GM12865 (cell line): ENCODE data around the gene ERC1.

Source experiments
- DNase-seq: peaks from one replicate; pipeline ENCODE4 v3.0.0; 2010; ENCODE audit warnings: low read depth
- H3K4me3 ChIP-seq: 2 replicates; pipeline ENCODE4 v1.5.1; 2011; ENCODE audit warnings: mild to moderate bottlenecking, low read depth, low read length, control low read depth
- TF ChIP-seq, protein P1 (sequence below): IDR thresholded peaks from 2 replicates; pipeline ENCODE4 v1.5.1; 2011; ENCODE audit warnings: low read length, control low read depth, low read depth, inconsistent platforms; ENCODE audit not compliant: insufficient read depth; ENCODE audit errors: missing control alignments

ERC1 gene

DNA sequence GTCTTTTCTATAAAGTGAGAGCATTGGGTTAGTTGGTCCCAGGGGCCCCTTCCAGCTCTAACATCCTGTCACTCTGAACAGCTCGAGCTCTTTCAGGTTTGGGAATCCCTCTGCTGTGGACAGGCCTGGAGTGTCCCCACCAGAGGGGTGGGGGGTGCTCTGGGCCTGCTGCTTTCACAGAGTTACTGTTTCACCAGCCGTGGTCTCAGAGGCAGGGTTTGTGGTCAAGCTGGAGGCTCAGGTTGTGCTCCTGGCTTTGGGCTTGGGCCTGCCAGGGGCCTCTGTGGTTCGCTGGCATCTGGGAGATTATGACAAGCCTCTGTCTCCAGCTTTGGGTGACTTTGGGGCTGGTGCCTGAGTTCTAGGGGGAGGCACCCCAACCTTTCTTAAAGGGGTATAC lies 543.7 kb downstream of the ERC1 start:
- peak overlapping the region; percentile 66 for H3K4me3 ChIP-seq
- TF ChIP-seq, protein P1, sequence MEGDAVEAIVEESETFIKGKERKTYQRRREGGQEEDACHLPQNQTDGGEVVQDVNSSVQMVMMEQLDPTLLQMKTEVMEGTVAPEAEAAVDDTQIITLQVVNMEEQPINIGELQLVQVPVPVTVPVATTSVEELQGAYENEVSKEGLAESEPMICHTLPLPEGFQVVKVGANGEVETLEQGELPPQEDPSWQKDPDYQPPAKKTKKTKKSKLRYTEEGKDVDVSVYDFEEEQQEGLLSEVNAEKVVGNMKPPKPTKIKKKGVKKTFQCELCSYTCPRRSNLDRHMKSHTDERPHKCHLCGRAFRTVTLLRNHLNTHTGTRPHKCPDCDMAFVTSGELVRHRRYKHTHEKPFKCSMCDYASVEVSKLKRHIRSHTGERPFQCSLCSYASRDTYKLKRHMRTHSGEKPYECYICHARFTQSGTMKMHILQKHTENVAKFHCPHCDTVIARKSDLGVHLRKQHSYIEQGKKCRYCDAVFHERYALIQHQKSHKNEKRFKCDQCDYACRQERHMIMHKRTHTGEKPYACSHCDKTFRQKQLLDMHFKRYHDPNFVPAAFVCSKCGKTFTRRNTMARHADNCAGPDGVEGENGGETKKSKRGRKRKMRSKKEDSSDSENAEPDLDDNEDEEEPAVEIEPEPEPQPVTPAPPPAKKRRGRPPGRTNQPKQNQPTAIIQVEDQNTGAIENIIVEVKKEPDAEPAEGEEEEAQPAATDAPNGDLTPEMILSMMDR, result no peak
- peak; percentile 67 for DNase-seq

DNA sequence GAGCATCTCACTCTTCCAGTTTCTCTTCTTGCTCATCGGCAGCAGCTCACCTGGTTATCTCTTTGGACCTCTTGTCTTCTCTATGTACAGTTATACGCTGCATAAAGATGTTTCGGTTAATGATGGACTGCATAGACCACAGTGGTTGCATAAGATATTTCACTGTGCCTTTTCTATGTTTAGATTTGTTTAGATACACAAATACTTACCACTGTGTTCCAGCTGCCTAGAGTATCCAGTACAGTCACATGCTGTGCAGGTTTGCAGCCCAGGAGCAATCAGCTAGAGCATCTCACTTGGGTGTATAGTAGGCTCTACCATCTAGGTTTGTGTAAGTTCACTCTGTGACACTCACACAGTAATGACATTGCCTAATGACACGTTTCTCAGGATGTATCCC lies 545.8 kb downstream of the ERC1 start:
- no peak for DNase-seq
- H3K4me3 ChIP-seq, result no peak overlapping the region

DNA sequence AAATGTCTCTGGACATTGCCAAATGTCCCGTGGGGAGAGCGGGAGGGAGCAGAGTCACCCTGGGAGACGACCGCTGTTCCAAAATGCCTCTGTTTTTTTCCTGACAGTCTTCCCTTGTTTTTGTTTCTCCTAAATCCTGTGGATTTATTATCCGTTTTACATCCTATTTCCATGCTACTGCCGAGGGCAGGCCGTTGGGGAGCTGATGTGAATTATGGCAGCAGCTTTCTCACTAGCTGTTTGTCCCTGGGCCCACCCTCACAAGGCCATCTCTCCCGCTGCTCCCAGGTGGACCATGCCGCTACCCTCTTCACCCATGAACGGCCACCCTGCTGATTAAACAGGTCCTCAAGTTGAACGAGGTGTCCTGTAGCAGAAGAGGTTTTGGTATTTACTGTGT lies 548.1 kb downstream of the ERC1 start:
- DNase-seq, result no peak
- H3K4me3 ChIP-seq, result no peak overlapping the region
- TF ChIP-seq, protein P1, result no peak

More for the DNA sequence above, 545.8 kb downstream of the ERC1 start:
- TF ChIP-seq, protein P1, result no peak

DNA sequence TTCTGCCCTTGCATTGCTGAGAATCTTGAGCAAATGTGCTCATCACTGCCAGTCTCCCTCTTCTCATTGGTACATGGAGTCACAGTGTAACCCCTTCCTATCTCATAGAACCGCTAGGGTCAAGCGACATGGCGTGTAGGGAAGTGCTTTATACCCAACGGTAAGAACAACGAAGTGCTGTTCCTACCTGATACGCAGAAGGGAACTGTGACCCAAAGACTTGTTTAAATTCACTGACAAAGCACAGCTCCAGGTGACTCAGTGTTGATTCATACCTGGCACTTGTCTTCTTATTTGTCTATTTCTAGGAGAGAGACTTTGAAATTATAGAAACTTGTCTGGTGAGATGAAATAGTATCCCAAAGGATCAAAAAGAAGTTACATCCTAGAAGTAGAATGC lies 549.7 kb downstream of the ERC1 start:
- TF ChIP-seq, protein P1, result no peak
- no peak for DNase-seq
- no peak overlapping the region for H3K4me3 ChIP-seq

DNA sequence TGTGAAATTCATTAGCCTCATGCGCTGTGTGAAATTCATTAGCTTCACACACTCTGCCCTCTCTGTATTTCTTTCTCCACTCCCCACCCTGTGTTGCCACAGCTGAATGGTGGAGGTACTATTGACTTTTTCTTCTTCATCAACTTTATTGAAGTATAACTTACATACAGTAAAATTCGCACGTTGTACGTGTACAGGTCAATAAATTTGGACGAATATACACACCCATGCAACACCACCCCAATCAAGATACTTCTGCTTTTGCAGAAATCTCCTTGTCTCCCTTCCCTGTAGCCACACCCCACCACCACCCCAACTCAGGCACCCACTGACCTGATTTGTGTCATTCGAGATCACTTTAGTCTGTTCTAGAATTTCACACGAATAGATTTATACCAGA lies 551.6 kb downstream of the ERC1 start:
- TF ChIP-seq, protein P1, result no peak
- no peak for DNase-seq
- no peak overlapping the region for H3K4me3 ChIP-seq

DNA sequence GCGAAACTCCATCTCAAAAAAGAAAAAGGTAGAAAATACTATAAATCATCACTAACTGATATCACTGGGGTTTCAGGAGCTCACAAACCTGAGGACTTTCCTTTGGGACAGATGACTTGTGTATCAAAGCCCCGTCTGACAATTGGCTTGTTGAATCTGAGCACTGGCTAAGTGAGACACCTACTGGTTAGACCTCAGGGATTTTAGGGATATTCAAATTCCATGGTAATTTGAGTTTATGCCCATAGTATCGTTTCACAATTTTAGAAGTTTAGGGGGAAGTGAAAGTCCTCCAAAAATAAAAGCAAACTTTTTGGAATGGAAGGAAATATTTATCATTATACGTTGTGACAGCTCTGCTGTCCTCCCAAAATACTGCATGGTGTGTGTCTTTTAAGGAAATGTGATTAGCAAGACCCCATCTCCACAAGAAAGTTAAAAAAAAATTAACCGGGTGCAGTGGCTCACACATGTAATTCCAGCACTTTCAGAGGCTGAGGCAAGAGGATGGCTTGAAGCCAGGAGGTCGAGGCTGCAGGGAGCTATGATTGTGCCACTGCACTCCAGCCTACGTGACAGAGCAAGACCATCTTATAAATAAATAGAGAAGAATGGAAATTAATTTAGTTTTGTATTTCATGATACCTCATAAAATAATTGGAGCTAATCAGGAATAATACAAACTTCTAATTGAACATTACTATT lies 554.1 kb downstream of the ERC1 start:
- H3K4me3 ChIP-seq, result no peak overlapping the region
- TF ChIP-seq, protein P1, result no peak

More for the DNA sequence above, 554.1 kb downstream of the ERC1 start:
- no peak for DNase-seq
